HG02884 (cell line): Measurements from ENCODE around the gene PVRIG.
"Not testable (repeated sequence)": the region's sequence is repeated elsewhere in the genome, so short reads cannot be mapped to it uniquely, and the experiment has no call there.

Source experiments
- ATAC-seq: cut with Tn5 transposase; IDR thresholded peaks from one replicate; pipeline ENCODE4 v1.9.1; 2021; ENCODE audit warnings: mild to moderate bottlenecking, moderate library complexity; ENCODE audit not compliant: unreplicated experiment

PVRIG gene

DNA sequence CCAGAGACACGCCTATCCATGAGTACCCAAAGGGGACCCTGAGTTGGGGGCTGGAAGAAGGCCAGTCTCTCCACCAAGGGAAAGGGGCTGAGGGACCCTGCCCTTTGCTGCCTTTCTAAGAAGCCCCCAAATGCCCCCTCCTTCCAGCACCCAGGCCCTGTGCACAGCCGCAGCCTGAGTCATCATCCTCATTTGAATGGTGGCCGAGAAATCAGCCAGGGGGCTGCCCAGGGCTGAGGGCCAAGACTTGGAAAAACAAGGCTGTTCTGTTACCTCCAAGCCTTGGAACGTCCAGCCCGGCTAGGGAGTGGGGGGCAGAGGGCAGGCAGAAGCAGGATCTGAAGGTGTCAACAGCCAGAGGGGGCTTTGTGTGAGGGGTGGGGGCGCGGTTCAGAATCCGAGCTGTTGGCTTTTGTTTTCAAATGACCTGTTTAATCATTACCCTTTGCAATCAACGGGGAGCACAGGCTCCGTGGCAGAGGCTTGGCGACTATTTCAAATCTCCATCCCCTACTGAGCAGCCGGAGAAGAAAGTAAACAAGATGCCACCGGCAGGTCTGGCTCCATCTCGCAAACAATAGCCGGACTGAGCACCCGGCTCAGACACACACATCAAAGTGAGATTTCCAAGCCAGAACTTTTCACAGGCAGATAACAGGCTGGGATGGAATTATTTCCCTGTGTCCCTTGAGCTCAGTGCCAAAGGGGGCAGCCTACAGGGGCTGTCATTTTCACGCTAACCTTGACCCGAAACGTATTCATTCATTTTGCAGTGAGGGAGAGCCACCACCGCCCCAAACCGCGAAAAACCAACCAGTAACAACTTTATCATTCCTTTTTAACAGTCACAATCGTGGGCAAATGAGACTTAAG lies 50.5 kb downstream of the PVRIG start:
- ATAC-seq, result not testable (repeated sequence)
